AG10803 (cell line): ENCODE results near the gene ALG10.

Experiments used
- DNase-seq: peaks from one replicate; pipeline ENCODE4 v3.0.0; 2010; ENCODE audit warnings: low read depth
- H3K4me3 ChIP-seq: 2 replicates; pipeline ENCODE4 v1.5.1; 2011; ENCODE audit warnings: mild to moderate bottlenecking, low read length, control low read depth
- TF ChIP-seq, protein P1 (sequence below): conservative IDR thresholded peaks from 2 replicates; pipeline ENCODE4 v1.5.1; 2011; ENCODE audit warnings: mild to moderate bottlenecking, low read length, control low read depth, inconsistent platforms

The ALG10 gene

DNA sequence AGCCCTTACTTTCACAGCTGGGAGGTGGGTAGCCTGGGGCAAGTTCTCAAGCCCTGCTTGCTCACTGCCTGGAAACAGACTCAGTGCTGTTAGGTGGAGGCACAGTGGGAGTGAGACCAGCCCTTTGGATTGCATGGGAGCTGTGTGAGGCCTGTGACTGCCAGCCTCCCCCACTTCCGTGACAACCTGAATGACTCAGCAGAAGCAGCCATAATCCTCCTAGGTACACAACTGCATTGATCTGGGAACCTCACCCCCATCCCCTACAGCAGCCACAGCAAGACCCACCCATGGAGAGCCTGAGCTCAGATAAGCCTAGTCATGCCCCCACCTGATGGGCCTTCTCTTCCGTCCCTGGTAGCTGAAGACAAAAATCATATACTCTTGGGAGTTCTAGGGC lies 26.4 kb downstream of the ALG10 start:
- no peak overlapping the region for H3K4me3 ChIP-seq
- no peak for DNase-seq
- TF ChIP-seq, protein P1, sequence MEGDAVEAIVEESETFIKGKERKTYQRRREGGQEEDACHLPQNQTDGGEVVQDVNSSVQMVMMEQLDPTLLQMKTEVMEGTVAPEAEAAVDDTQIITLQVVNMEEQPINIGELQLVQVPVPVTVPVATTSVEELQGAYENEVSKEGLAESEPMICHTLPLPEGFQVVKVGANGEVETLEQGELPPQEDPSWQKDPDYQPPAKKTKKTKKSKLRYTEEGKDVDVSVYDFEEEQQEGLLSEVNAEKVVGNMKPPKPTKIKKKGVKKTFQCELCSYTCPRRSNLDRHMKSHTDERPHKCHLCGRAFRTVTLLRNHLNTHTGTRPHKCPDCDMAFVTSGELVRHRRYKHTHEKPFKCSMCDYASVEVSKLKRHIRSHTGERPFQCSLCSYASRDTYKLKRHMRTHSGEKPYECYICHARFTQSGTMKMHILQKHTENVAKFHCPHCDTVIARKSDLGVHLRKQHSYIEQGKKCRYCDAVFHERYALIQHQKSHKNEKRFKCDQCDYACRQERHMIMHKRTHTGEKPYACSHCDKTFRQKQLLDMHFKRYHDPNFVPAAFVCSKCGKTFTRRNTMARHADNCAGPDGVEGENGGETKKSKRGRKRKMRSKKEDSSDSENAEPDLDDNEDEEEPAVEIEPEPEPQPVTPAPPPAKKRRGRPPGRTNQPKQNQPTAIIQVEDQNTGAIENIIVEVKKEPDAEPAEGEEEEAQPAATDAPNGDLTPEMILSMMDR = no peak

DNA sequence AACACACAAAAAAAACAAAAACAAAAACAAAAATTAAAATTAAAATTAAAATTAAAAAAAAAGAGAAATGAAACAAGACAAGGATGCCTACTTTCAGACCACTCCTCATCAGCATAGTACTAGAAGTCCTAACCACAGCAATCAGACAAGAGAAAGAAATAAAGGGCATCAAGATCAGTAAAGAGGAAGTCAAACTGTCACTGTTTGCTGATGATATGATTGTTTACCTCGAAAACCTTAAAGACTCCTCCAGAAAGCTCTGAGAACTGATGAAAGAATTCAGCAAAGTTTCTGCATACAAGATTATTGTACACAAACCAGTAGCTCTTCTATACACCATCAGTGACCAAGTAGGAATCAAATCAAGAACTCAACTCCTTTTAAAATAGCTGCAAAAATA lies 29.2 kb downstream of the ALG10 start:
- no peak for DNase-seq
- TF ChIP-seq, protein P1 = no peak
- no peak overlapping the region for H3K4me3 ChIP-seq

DNA sequence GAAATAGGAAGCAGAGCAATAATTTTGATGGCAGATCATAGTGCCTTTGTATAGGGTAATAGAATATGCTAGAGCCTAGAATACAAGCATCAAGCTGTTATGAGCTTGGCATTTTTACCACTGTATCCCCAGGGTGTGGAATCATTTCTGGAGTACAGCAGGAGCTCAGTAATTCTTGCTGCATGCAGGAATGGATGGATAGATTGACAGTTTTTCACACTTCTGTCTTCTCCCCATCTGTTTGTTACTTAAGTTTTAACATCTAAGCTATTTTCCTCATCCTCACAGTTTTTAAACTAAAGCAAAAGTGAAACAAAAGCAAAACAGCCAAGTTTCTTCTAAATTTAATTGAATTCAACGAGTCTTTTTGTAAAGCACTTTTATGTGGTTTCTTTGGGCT lies 32.6 kb downstream of the ALG10 start:
- no peak overlapping the region for H3K4me3 ChIP-seq
- DNase-seq = no peak
- TF ChIP-seq, protein P1 = no peak
